NCI-H2171 (cell line): ENCODE measurements around the gene RASA2.

Source experiments
- DNase-seq: peaks from one replicate; lab custom pipeline; 2025; lab: John Stamatoyannopoulos, UW

RASA2 gene

DNA sequence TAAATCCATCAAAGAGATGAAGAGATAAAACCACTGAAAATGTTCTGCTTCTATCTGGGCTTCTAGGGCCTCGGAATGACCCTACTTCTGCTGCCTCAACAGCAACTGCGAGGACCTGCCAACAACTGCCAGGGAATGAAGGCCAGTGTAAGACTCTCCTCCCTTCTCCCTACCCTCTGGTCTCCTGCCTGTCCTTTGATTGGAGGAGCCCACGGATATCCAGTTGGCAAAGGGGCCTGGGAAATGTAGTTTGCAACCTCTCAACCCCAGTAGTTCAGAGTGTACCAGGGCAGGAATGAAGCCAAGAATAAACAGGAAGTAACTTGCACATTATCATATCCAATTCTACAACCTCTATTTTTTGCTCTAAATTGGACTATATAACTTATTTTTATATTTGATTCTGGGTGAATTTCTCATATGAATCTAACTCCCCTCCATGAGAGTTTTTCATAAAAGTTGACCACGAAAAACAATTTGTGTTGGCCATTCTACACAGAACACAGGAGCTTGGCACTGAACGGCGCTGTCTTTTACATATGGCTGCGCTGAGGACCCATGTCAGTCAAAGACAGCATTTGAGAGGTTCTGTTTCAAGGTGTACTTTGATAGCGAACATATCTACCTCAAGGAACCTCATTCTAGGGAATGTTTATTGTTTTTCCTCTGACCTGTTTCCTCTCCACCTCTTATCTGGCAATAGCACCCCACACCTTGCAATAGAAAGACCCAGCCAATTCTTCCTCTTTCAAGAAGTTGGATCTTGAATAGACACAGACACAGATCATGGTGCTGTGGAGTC is 160.1 kb downstream of the RASA2 start:
- peak; percentile 11 for DNase-seq

DNA sequence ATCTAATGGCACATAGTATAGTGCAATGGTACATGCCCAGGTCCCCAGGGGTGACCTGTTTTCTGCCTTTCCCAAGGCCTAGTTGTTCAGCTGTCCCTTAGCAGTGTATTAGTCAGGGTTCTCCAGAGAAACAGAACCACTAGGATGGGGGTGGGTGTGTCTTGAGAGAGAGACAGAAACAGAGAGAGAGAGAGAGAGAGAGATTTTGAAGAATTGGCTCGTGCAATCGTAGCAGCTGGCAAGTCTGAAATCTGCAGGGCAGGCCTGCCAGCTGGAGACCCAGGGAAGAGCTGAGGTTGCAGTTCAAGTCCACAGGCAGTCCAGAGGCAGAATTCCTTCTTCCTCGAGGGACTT is 160.7 kb downstream of the RASA2 start:
- DNase-seq, result no peak

DNA sequence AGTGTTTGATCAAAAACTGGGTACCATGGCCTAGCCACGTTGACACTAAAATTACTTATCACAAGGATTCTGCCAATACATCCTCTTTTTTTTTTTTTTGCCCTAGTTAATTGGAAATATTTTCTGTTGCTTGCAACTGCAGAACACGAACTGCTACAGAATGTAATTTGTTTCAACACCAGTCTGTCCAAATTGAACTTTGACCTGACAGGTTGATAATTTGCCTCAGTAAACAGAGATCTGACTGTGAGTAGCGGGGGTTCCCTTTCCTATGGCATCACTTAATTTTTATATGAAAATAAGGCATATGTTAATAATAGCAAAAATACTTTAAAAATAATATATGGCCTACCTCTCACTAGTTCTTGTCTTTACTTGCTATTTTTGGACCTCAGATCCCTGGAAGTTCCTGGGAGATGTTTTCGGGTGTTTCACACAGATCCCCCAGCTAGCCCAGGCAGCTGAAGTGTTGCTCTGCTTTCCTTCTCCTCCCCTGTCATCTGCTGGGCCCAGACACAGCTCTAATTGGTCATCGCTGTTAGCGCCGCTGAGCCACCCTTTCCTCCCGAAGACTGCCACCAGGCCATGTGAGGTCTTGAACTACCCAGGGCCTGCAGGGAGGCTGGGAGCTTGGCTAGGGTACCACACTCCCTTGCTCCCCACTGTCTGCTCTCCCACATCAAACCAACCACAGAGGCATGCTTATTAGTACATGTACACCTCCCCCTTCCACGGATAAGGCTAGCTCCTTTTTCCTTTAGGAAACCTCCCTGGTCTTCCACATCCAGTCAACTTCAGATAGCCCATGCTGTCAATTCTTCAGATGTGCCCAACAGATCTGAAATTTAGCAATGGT is 161.5 kb downstream of the RASA2 start:
- no peak for DNase-seq

DNA sequence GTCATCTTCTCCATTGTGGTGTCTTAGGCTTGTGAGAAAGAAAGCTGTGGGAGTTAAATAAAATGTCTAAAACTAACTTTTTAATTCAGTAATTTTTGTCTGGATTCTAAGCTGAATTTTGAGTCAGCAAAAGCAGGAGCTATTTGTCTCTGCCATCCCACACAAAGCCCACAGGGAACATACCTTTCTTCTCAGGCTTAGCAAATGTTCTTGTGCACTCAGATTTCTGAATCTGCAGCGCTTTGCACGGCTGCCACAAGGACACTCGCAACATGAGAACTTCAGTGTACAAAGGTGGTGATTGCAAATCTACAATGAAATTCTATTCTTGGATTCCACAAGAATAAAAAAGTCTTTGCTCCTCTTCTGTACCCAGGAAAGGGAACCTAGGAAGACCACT is 163.0 kb downstream of the RASA2 start:
- no peak for DNase-seq

DNA sequence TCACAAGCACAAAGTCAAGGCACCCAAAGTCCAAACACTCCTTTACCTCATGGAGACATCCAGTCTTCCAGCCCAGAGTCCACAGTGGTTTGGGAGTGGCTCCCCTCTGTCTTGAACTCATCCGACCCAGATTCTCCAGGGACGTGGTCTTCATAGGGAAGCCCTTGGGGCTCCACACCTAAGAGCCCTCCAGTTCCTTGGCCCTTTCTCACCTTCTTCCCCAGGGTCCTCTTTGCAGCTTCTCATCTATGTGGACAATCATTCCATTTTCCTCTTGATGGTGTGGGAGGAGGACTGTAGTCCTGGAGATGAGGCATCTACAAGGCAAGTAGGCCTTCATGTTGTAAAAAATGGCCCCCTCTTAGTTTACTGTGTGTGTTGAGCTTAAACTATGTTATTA is 164.0 kb downstream of the RASA2 start:
- DNase-seq, result no peak

DNA sequence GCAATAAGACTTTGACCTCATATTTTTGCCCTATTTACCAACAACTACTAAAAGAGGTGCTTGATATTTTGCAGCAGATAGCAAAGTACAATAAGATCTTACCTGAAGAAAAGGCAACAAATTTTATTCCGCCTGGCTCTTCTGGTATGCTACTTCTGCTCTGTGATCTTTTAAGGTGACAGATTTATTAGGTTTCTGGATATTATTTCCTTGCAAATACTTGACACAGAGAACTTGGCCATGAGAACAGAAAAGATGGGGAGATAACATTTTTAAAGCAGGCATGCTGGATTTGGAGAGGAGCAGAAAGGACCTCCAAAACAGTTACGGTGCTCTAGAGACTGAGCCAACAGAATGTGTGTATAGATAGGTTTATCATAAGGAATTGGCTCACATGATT is 164.6 kb downstream of the RASA2 start:
- DNase-seq, result no peak

DNA sequence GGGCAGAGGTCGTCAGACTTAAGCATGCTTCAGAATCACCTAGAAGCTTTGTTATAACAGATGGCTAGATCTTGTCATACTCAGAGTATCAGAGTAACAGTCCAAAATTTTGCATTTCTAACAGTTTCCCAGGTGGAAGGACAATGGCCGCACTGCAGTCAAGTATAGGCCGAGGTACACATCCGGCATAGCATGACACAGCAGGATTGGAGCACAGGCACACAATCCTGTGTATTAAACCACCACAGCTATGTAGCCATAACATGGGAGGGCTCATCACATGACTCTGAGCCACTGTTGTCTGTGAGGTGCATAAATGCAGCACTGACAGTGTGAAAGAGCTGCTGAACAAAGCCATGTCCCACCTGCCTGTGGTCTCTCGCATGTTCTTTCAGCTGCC is 165.5 kb downstream of the RASA2 start:
- no peak for DNase-seq

DNA sequence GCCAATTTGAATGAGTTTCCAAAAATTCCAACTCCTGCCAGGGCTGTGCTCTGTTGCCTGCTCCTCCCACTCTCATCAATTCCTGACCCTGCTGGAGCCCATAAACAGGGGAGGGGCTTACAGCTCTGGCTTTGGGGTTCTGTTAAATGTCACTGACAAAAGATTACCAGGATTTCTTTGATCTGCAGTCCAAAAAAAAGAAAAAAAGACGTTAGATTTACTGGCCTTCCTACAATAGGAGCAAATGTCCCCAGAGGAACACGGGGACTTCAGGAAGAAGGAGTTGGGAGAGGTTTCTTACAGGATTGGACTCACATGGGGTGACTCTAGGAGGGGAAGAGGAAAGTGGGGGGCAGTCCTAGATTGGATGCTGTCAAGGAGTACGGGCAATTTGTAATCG is 167.0 kb downstream of the RASA2 start:
- no peak for DNase-seq

DNA sequence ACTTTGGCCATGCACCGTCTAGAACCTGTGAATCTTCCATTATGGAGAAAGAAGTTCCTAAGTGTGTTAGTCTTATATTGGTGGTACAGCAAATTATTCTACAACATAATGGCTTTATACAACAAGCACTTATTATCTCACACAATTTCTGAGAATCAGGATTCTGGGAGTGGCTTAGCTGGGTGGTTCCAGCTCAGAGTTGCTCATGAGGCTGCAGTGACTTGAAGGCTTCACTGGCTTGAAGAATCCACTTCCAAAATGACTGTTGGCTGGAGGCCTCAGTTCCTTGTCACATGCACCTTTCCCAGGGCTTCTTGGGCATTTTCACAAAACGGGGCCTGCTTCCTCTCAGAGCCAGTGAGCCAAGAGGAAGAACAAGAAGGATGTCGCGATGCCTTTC is 169.0 kb downstream of the RASA2 start:
- DNase-seq, result no peak

DNA sequence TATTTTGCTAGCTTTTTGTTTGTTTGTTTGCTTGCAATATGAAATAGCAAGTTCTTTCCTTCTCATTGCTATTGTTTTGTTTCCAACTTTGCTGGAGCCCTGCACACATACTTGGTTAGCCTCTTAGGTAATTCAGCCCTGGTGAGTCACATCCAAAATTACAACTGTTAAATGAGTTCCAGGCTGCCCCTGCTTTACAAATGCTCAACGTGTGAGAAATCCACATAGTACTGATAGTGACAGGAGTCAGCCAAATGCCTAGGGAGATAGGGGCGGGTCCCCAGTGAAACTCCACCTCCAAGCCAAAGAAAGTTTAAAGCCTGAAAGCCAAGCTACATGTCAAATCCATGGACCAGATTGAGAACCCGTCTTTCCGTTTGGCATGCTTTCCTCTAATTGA is 169.9 kb downstream of the RASA2 start:
- no peak for DNase-seq

DNA sequence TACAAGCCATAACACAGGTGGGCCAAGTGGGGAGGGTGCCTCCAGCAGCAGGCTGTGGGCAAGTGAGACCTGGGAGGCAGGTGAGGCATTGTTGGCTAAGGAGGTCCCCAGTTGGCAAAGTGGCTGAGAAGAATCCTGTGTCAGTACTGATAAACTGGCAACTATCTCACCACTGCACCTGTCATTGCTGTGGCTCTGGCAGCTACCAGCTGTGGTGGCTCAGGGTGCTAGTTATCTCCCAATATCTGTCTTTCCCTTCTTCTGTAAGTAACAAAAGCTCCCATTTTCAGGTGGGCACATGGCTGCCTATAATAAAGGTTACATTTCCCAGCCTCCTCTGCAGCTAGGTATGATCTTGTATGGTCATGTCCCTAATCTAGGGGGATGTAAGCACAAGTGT is 170.7 kb downstream of the RASA2 start:
- no peak for DNase-seq

DNA sequence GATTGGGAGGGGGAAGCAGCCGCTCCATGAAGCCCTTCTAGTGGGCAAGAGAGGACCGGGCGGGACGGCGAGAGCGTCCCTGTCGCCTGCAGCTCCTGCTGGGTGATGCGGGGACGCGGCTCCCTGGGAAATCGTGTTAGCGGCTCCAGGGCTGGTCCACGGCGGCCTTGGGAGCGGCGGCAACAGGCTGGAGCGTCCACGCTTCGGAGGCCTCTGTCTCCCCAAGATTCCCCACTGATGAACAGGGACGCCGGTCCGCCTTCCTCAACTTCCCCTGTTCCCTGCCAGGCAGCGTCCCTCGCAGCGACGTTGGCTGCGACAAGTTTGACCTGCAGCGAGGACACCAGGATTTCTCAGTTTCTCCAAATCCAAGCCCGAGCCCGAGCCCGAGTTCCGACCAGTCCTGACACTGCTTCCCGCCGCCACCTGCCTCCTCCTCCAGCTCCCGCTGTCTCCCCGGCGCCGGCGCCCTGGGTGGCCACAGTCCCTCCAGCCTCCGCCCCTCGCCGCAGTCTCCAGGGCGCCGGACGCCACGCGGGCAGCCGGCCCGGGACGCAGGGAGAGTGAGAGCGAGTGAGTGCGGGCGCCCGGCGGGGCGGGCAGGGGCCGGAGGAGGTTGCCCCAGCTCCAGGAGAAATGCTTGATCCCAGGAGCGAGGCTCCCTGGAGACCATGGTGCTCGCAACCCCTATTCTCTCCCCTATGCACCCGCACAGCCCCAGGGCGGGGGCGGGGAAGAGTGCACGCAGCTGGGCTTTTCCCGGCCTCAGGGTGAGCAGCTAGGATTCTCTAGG is 173.2 kb downstream of the RASA2 start:
- peak; percentile 34 for DNase-seq

DNA sequence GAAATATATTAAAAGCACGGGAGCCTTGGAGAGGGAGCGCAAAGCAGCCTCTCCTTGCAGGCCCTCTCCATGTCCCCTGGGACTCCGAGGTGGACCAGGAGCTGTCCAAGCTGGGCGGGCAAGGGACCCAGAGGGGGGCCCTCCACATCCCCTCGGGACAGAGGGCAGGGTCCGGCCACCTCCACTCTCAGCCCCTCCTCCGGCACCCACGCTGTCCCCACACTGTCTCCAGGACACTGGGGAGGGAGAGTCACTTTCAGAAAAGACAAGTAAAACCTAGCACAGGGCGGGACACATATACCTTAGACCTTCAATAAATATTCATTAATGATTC is 173.8 kb downstream of the RASA2 start:
- DNase-seq, result no peak

DNA sequence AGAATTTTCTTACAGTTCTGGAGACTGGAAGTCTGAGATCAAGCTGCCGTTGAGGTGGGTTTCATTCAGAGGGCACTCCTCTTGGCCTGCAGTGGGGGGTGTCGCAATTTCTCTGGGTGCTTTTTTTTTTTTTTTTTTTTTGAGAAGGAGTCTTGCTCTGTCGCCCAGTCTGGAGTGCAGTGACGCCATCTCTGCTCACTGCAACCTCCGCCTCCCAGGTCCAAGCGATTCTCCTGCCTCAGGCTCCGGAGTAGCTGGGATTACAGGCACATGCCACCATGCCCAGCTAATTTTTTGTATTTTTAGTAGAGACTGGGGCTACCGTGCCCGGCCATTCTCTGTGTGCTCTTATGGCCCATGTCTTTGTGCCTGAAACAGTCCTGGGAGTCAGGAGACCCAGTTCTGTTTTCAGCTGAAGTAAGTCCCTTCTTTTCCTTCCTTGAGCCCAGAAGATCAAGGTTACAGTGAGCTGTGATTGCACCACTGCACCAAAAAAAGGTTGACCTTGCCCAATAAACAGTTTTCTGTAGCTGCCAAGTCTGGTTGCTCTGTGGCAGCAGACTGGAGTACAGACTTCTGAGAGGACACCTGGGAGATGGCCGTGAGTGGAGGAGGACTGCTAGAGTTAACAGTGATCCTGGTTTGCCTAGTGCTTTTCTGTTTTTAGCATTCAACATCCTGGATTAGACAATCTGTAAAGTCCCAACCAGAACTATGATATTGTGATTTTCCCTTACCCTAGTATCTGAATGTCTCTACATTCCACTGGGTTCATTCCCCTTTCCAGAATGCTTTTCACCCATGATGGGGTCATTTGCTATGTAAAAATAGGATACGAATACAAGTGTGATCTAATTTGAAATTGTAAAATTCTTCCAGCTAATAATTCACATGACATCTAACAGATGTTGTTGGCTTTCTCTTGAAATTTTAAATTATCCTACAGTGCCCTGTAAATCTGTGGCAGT is 174.7 kb downstream of the RASA2 start:
- DNase-seq, result no peak

DNA sequence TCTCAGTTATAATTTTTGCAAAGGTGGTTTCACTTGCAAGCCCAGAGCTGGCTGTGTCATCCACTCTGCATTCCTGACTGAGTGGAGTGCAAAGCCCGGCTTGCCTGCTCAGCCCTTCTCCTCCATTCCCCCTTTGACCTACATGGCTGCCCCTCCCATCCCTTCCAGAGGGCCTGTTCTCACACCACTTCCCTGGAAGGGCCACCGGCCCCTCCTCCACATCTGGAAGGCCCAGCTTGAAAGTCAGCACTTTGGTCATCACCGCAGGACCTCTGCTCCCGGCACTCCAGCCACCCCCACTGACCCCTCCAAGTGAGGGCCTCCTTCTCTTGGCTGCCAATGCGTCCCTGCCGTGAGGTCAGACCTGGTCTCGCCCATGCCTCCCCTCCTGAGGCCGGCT is 177.2 kb downstream of the RASA2 start:
- DNase-seq, result no peak
